ENCODE data around the gene UBR4.
A peak's percentile ranks its signal among the peaks of the same experiment; 100 is the strongest.

UBR4 gene

GRCh38 chr1:19208710-19209438, 1.2 kb downstream of the UBR4 start:
- Mint-ChIP-seq H3K27ac (peak overlapping the region; percentile 96), H3K9me3 (no peaks in the 10 kb centered on the region), H3K36me3 (peaks cover 29% of the 10 kb centered on the region), H3K4me1 (peaks cover 78% of the 10 kb centered on the region), H3K27me3 (no peaks in the 10 kb centered on the region), H3K4me3 (peak overlapping the region; percentile 84)
- CTCF ChIA-PET, result interaction anchor here (1.4 kb wide), 1 partner anchor 29 kb away, joined by 4 read pairs; no protein-coding TSS in a partner anchor
- DNase-seq, result no peak

GRCh38 chr1:19206947-19207346, 3.1 kb downstream of the UBR4 start:
- no peaks in the 10 kb centered on the region for H3K27me3 Mint-ChIP-seq
- H3K9me3 Mint-ChIP-seq, result no peaks in the 10 kb centered on the region
- H3K36me3 Mint-ChIP-seq, result peaks cover 25% of the 10 kb centered on the region
- H3K4me1 Mint-ChIP-seq, result peaks cover 74% of the 10 kb centered on the region
- no peak overlapping the region for H3K27ac Mint-ChIP-seq
- no peak overlapping the region for H3K4me3 Mint-ChIP-seq
- CTCF ChIA-PET, result interaction anchor here (1.2 kb wide), 1 partner anchor 11 kb away, joined by 3 read pairs; no protein-coding TSS in a partner anchor
- DNase-seq, result no peak

- Mint-ChIP-seq H3K4me3 (no peak overlapping the region), H3K36me3 (peaks cover 25% of the 10 kb centered on the region), H3K27me3 (no peaks in the 10 kb centered on the region), H3K27ac (no peak overlapping the region), H3K4me1 (peaks cover 66% of the 10 kb centered on the region), H3K9me3 (no peaks in the 10 kb centered on the region)
- CTCF ChIA-PET, result interaction anchor here (1.2 kb wide), 1 partner anchor 10 kb away, joined by 3 read pairs; no protein-coding TSS in a partner anchor
- DNase-seq, result no peak
These were observed 4.2 kb downstream of the UBR4 start for GRCh38 chr1:19205845-19206244.

- H3K27ac Mint-ChIP-seq, result no peak overlapping the region
- no peak for DNase-seq
- peaks cover 65% of the 10 kb centered on the region for H3K4me1 Mint-ChIP-seq
- H3K4me3 Mint-ChIP-seq, result no peak overlapping the region
- H3K9me3 Mint-ChIP-seq, result no peaks in the 10 kb centered on the region
- no peaks in the 10 kb centered on the region for H3K27me3 Mint-ChIP-seq
- peaks cover 28% of the 10 kb centered on the region for H3K36me3 Mint-ChIP-seq
- CTCF ChIA-PET, result no interaction called here
These were observed 4.7 kb downstream of the UBR4 start for GRCh38 chr1:19205403-19205802.

- Mint-ChIP-seq H3K4me1 (peaks cover 63% of the 10 kb centered on the region), H3K4me3 (no peak overlapping the region)
- CTCF ChIA-PET, result no interaction called here
These were observed 5.4 kb downstream of the UBR4 start for GRCh38 chr1:19204446-19205266.

GRCh38 chr1:19203440-19203839, 6.6 kb downstream of the UBR4 start:
- Mint-ChIP-seq H3K4me1 (peaks cover 53% of the 10 kb centered on the region), H3K36me3 (peaks cover 32% of the 10 kb centered on the region), H3K9me3 (no peaks in the 10 kb centered on the region), H3K4me3 (no peak overlapping the region), H3K27me3 (no peaks in the 10 kb centered on the region), H3K27ac (no peak overlapping the region)
- CTCF ChIA-PET, result no interaction called here
- no peak for DNase-seq

More at GRCh38 chr1:19204446-19205266, 5.4 kb downstream of the UBR4 start:
- peaks cover 28% of the 10 kb centered on the region for H3K36me3 Mint-ChIP-seq
- no peaks in the 10 kb centered on the region for H3K27me3 Mint-ChIP-seq
- H3K27ac Mint-ChIP-seq, result no peak overlapping the region
- no peak for DNase-seq
- H3K9me3 Mint-ChIP-seq, result no peaks in the 10 kb centered on the region

DNA sequence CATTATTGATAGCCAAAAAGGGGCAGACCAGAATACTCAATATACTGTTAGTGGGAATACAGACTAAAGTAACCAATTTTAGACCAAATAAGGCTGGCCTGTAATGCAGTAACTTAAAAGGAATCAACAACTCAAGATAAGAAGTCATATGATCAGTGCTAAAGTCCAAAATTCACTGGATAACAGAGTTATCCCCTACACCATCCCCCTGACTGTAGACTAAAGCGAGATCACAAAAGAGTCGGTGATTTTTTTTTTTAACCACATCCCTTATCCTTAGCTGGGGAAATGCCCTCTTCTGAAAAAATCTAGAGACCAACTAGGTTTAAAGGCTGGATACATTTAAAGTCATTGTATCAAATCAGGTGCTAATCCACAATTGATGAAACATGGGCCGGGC, 7.7 kb downstream of the UBR4 start:
- H3K27ac Mint-ChIP-seq, result no peak overlapping the region
- peaks cover 44% of the 10 kb centered on the region for H3K4me1 Mint-ChIP-seq
- no peaks in the 10 kb centered on the region for H3K9me3 Mint-ChIP-seq
- H3K4me3 Mint-ChIP-seq, result no peak overlapping the region
- CTCF ChIA-PET, result no interaction called here
- H3K27me3 Mint-ChIP-seq, result no peaks in the 10 kb centered on the region
- no peak for DNase-seq
- H3K36me3 Mint-ChIP-seq, result peaks cover 42% of the 10 kb centered on the region

DNA sequence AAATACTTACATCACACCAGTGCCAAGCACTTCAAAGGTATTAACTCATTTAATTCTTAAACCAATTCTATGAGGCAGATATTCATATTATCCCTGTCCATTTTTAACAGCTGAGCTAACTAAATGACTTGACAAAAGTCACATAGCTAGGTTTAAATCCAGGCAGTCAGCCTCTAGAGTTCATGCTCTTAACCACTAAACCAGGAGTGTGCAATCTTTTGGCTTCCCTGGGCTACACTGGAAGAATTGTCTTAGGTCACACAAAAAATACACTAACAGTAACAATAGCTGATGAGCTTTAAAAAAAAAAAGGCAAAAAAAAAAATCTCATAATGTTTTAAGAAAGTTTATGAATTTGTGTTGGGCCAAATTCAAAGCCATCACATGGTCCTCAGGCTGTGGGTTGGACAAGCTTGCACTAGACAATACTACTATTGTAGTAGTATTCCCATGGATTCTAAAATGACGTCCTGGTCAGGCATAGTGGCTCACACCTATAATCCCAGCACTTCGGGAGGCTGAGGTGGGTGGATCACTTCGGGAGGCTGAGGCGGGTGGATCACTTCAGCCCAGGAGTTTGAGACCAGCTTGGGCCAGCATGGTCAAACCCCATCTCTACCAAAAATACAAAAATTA, 10.0 kb downstream of the UBR4 start:
- H3K9me3 Mint-ChIP-seq, result no peaks in the 10 kb centered on the region
- H3K36me3 Mint-ChIP-seq, result peaks cover 52% of the 10 kb centered on the region
- H3K27ac Mint-ChIP-seq, result no peak overlapping the region
- H3K4me3 Mint-ChIP-seq, result no peak overlapping the region
- DNase-seq, result no peak
- H3K27me3 Mint-ChIP-seq, result no peaks in the 10 kb centered on the region
- peaks cover 28% of the 10 kb centered on the region for H3K4me1 Mint-ChIP-seq
- CTCF ChIA-PET, result no interaction called here

GRCh38 chr1:19199329-19199968, 10.6 kb downstream of the UBR4 start:
- CTCF ChIA-PET, result no interaction called here
- no peak overlapping the region for H3K27ac Mint-ChIP-seq
- peaks cover 21% of the 10 kb centered on the region for H3K4me1 Mint-ChIP-seq
- H3K27me3 Mint-ChIP-seq, result no peaks in the 10 kb centered on the region
- H3K9me3 Mint-ChIP-seq, result no peaks in the 10 kb centered on the region
- H3K36me3 Mint-ChIP-seq, result peaks cover 47% of the 10 kb centered on the region
- DNase-seq, result no peak
- no peak overlapping the region for H3K4me3 Mint-ChIP-seq

DNA sequence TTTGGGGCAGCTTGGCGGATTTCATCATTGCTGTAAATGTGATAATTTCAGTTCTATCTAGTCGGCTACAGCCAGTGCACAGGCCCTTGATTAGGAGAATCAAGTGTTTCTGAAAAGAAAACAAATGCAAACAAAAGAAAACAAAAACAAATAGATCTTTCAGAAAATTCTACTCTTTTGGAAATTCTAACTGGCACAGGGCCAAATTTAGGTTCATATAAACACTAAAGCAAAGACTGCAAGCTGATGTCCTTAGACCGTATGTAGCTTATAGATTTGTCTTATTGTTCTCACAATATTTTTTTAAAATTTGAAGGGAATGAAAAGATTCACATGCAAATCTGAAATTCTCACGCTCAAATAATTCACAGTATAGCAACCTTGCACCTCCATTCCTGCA, 11.2 kb downstream of the UBR4 start:
- CTCF ChIA-PET, result interaction anchor here (0.6 kb wide), 1 partner anchor 18 kb away, joined by 3 read pairs; no protein-coding TSS in a partner anchor
- H3K36me3 Mint-ChIP-seq, result peaks cover 49% of the 10 kb centered on the region
- H3K9me3 Mint-ChIP-seq, result no peaks in the 10 kb centered on the region
- no peaks in the 10 kb centered on the region for H3K27me3 Mint-ChIP-seq
- H3K4me1 Mint-ChIP-seq, result peaks cover 18% of the 10 kb centered on the region
- no peak overlapping the region for H3K4me3 Mint-ChIP-seq
- H3K27ac Mint-ChIP-seq, result no peak overlapping the region
- no peak for DNase-seq

DNA sequence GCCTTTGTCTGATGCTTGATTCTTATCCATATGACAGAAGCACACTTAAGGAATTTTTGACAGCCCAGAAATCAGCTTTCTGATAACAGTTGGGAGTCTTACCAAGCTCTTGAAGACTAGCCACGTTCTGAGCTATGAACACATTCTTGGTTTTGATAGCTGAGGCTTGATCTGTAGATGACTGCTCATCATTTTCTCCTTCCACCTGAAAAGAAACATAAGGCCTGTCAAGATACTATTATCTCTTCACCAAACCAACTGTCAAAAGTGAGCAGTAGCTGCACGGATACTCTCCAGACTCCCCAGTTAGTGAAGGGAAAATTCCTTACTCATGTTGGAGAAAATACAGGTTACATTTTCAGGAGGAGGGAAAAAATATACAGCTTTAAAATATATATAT, 12.2 kb downstream of the UBR4 start:
- no peaks in the 10 kb centered on the region for H3K27me3 Mint-ChIP-seq
- DNase-seq, result no peak
- CTCF ChIA-PET, result no interaction called here
- no peaks in the 10 kb centered on the region for H3K9me3 Mint-ChIP-seq
- no peak overlapping the region for H3K4me3 Mint-ChIP-seq
- no peak overlapping the region for H3K27ac Mint-ChIP-seq
- H3K36me3 Mint-ChIP-seq, result peaks cover 59% of the 10 kb centered on the region
- H3K4me1 Mint-ChIP-seq, result peaks cover 12% of the 10 kb centered on the region

- H3K36me3 Mint-ChIP-seq, result peaks cover 68% of the 10 kb centered on the region
- no peaks in the 10 kb centered on the region for H3K9me3 Mint-ChIP-seq
- CTCF ChIA-PET, result interaction anchor here (1.1 kb wide), 1 partner anchor 10 kb away, joined by 3 read pairs; no protein-coding TSS in a partner anchor
- H3K27me3 Mint-ChIP-seq, result no peaks in the 10 kb centered on the region
- DNase-seq, result no peak
- H3K27ac Mint-ChIP-seq, result no peak overlapping the region
- no peaks in the 10 kb centered on the region for H3K4me1 Mint-ChIP-seq
- no peak overlapping the region for H3K4me3 Mint-ChIP-seq
These were observed 13.7 kb downstream of the UBR4 start for GRCh38 chr1:19196331-19196730.

GRCh38 chr1:19193004-19193403, 17.1 kb downstream of the UBR4 start:
- CTCF ChIA-PET, result no interaction called here
- Mint-ChIP-seq H3K9me3 (no peaks in the 10 kb centered on the region), H3K4me1 (no peaks in the 10 kb centered on the region), H3K27me3 (no peaks in the 10 kb centered on the region), H3K4me3 (no peak overlapping the region), H3K27ac (no peak overlapping the region), H3K36me3 (peaks cover 69% of the 10 kb centered on the region)
- DNase-seq, result no peak

- Mint-ChIP-seq H3K4me1 (no peaks in the 10 kb centered on the region), H3K27me3 (no peaks in the 10 kb centered on the region), H3K9me3 (no peaks in the 10 kb centered on the region), H3K36me3 (peaks cover 66% of the 10 kb centered on the region), H3K27ac (no peak overlapping the region), H3K4me3 (no peak overlapping the region)
- no peak for DNase-seq
- CTCF ChIA-PET, result interaction anchor here (0.7 kb wide), 1 partner anchor 515 kb away, joined by 4 read pairs; no protein-coding TSS in a partner anchor
These were observed 18.3 kb downstream of the UBR4 start for GRCh38 chr1:19191811-19192210.
